ENCODE data around the gene CD86.

Gene CD86

GRCh38 chr3:122077293-122078234, 22.4 kb downstream of the CD86 start:
- Histone ChIP-seq H4K20me1 (ENCODE audit: control insufficient read depth, insufficient read depth, low read depth, low read length) (no peaks in the 10 kb centered on the region), H3K9me2 (replicated peaks; ENCODE audit: control insufficient read depth, low read length) (no peaks in the 10 kb centered on the region), H3F3A (ENCODE audit: control insufficient read depth, insufficient read depth) (peaks cover 30% of the 10 kb centered on the region), H3K79me2 (ENCODE audit: control insufficient read depth, low read length) (peaks cover 60% of the 10 kb centered on the region), H3K4me2 (ENCODE audit: low read length) (peak overlapping the region; percentile 88), H3K9me3 (ENCODE audit: control insufficient read depth, insufficient read depth, low read length) (no peaks in the 10 kb centered on the region), H3K27me3 (ENCODE audit: control insufficient read depth, low read length) (no peaks in the 10 kb centered on the region), H3K27ac (ENCODE audit: low read depth, low read length) (peak overlapping the region; percentile 90), H3K36me3 (ENCODE audit: control insufficient read depth, low read length) (peaks cover 7% of the 10 kb centered on the region; the same call in 1 of the 2 replicates), H3K4me3 (ENCODE audit: low read length) (peak overlapping the region; percentile 83), H3K4me1 (ENCODE audit: control insufficient read depth, low read length) (peaks cover 94% of the 10 kb centered on the region)
- TF ChIP-seq CTCF (IDR thresholded peaks at IDR 0.05; ENCODE audit: low read depth, low read length, poor library complexity, severe bottlenecking): no peak
- no peak for TF ChIP-seq EZH2phosphoT487 (IDR thresholded peaks at IDR 0.05; ENCODE audit: borderline replicate concordance, low read length)

GRCh38 chr3:122078235-122078935, 23.2 kb downstream of the CD86 start:
- Histone ChIP-seq H3K4me2 (ENCODE audit: low read length) (peak overlapping the region; percentile 88), H3K4me1 (ENCODE audit: control insufficient read depth, low read length) (peaks cover 100% of the 10 kb centered on the region), H4K20me1 (ENCODE audit: control insufficient read depth, insufficient read depth, low read depth, low read length) (no peaks in the 10 kb centered on the region), H3K9me3 (ENCODE audit: control insufficient read depth, insufficient read depth, low read length) (no peaks in the 10 kb centered on the region), H3K27me3 (ENCODE audit: control insufficient read depth, low read length) (no peaks in the 10 kb centered on the region), H3K9me2 (replicated peaks; ENCODE audit: control insufficient read depth, low read length) (no peaks in the 10 kb centered on the region), H3K27ac (ENCODE audit: low read depth, low read length) (peak overlapping the region; percentile 90), H3K79me2 (ENCODE audit: control insufficient read depth, low read length) (peaks cover 62% of the 10 kb centered on the region), H3F3A (ENCODE audit: control insufficient read depth, insufficient read depth) (peaks cover 30% of the 10 kb centered on the region), H3K36me3 (ENCODE audit: control insufficient read depth, low read length) (peaks cover 6% of the 10 kb centered on the region; the same call in 1 of the 2 replicates), H3K4me3 (ENCODE audit: low read length) (peak overlapping the region; percentile 83)
- TF ChIP-seq EZH2phosphoT487 (IDR thresholded peaks at IDR 0.05; ENCODE audit: borderline replicate concordance, low read length) (no peak), CTCF (IDR thresholded peaks at IDR 0.05; ENCODE audit: low read depth, low read length, poor library complexity, severe bottlenecking) (no peak)

GRCh38 chr3:122079524-122080206, 24.5 kb downstream of the CD86 start:
- H3K36me3 ChIP-seq (ENCODE audit: control insufficient read depth, low read length): no peaks in the 10 kb centered on the region; the same call in 1 of the 2 replicates
- H4K20me1 ChIP-seq (ENCODE audit: control insufficient read depth, insufficient read depth, low read depth, low read length): no peaks in the 10 kb centered on the region
- TF ChIP-seq CTCF (IDR thresholded peaks at IDR 0.05; ENCODE audit: low read depth, low read length, poor library complexity, severe bottlenecking) (no peak), EZH2phosphoT487 (IDR thresholded peaks at IDR 0.05; ENCODE audit: borderline replicate concordance, low read length) (no peak)
- peaks cover 92% of the 10 kb centered on the region for H3K4me1 ChIP-seq (ENCODE audit: control insufficient read depth, low read length)
- H3K27ac ChIP-seq (ENCODE audit: low read depth, low read length): peak overlapping the region; percentile 90
- peaks cover 50% of the 10 kb centered on the region for H3K79me2 ChIP-seq (ENCODE audit: control insufficient read depth, low read length)
- H3K4me2 ChIP-seq (ENCODE audit: low read length): peak overlapping the region; percentile 88
- H3F3A ChIP-seq (ENCODE audit: control insufficient read depth, insufficient read depth): peaks cover 30% of the 10 kb centered on the region
- H3K27me3 ChIP-seq (ENCODE audit: control insufficient read depth, low read length): no peaks in the 10 kb centered on the region
- H3K9me2 ChIP-seq (replicated peaks; ENCODE audit: control insufficient read depth, low read length): no peaks in the 10 kb centered on the region
- no peaks in the 10 kb centered on the region for H3K9me3 ChIP-seq (ENCODE audit: control insufficient read depth, insufficient read depth, low read length)
- peak overlapping the region; percentile 83 for H3K4me3 ChIP-seq (ENCODE audit: low read length)

All from DOHH2 (cell line).